Right cardiac atrium (tissue), 5 donors: ENCODE results near the gene HCK. TPM values are rescaled to one million over a fixed set of nuclear protein-coding genes. Genes with fewer than 3 reads are reported as not detected.

ENCODE experiments used
- ATAC-seq, 2 donors: fragments of 200-7000 bp; cut with Tn5 transposase; one replicate each; pipeline versions ENCODE4 v1.8.0 to v1.9.1; 2020; ENCODE audit warnings: moderate library complexity in 2 of 2, mild to moderate bottlenecking in 1 of 2
- DNase-seq, 3 donors: peaks; one replicate each; pipeline ENCODE4 v3.0.0-alpha.2; 2020
- H3K27ac ChIP-seq: one replicate; pipeline ENCODE4 v1.5.1; 2013; ENCODE audit warnings: mild to moderate bottlenecking, low read length, control low read depth, moderate library complexity
- H3K27me3 ChIP-seq: one replicate; pipeline ENCODE4 v1.6.1; 2013; ENCODE audit not compliant: control insufficient read depth, insufficient read depth
- H3K4me1 ChIP-seq: one replicate; pipeline ENCODE4 v1.6.1; 2013; ENCODE audit warnings: low read length; ENCODE audit not compliant: control insufficient read depth, insufficient read depth
- H3K4me3 ChIP-seq: one replicate; pipeline ENCODE4 v1.5.1; 2013; ENCODE audit warnings: low read length, control low read depth
- H3K9me3 ChIP-seq: one replicate; pipeline ENCODE4 v1.6.1; 2013; ENCODE audit warnings: low read length; ENCODE audit not compliant: control insufficient read depth
- WGBS: extraction: QIAGEN DNeasy Blood & Tissue Kit; methylation state at CpG from one replicate; pipeline ENCODE4 v1.1.7; 2013; 5-methylcytosine and 5-hydroxymethylcytosine counted together
- intact Hi-C, 4 donors: fragments of 100-400 bp; cut with DNase I; formaldehyde crosslinking; loops; one replicate each; pipeline versions ENCODE4 v1.11.0 to v1.14.0; 2022 to 2023
- polyA plus RNA-seq: library from polyadenylated mRNA; stranded (reverse); fragments of 200-250 nt; gene quantifications from one replicate; pipeline ENCODE4 v1.2.3, GENCODE V29; 2013
- total RNA-seq, 4 donors: library from RNA; stranded (reverse); fragmentation: NEBNext Ultra II Directional; extraction: Animal tissue kit (Norgen Biotek cat#: 25700); gene quantifications; one replicate each; pipeline ENCODE4 v1.2.1, GENCODE V29; 2021
- donor health status: healthy with polysubstance abuse.
- donor health status: DM: no; HTN: yes; CAD: no.
- donor health status: DM: no; HTN: no; CAD: no.
- donor health status: DM: no; HTN: yes; CAD: no; lungs with severe emphysema.
- donor health status: DM: yes; HTN: yes; CAD: no.

HCK gene
- total and polyA plus RNA-seq, 5 donors, result 2.2 to 9.0 (median 7.4) TPM

DNA sequence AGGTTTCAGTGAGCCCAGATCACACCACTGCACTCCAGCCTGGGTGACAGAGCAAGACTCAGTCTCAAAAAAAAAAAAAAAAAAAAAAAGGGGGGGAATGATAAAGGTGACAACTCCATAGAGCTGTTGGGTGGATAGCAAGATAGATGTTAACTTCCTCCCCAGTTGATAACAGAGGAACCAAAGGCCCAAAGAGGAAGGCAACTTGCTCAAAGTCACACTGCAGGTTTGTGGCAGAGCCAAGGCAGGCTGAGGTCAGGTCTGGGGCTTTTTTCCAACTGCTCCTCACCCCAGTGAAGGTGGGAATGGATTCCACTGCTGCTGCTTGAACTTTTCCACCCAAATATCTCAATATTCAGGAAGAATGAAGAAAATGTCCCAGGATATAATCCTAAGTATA, 26.7 kb downstream of the HCK start:
- intact Hi-C loops, result no loop called here
- Histone ChIP-seq H3K9me3 (no peaks in the 10 kb centered on the region), H3K27me3 (no peaks in the 10 kb centered on the region), H3K4me1 (no peaks in the 10 kb centered on the region), H3K27ac (no peak overlapping the region), H3K4me3 (no peak overlapping the region)
- DNase-seq (no peak), ATAC-seq (no peak)

DNA sequence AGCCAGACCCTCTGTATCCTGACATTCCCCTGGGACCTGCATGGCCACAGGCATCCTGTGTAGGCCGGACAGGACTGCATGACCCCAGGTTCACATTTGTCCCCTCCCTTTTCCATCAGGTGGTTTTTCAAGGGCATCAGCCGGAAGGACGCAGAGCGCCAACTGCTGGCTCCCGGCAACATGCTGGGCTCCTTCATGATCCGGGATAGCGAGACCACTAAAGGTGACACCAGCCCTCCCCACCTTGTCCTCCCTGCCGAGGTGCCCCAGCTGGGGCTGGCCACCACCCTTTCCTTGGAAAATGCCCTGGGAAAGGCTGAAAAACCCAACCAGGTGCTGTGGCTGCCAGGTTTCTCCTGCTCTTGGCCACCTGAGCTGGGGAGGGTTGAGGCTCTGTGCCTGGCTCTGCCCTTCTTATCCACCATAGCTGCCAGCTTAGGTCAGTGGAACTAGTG, 27.6 kb downstream of the HCK start:
- H3K27me3 ChIP-seq, result no peaks in the 10 kb centered on the region
- WGBS, result 59% methylated on average over 8 of the region's 8 CpGs
- ATAC-seq (no peak), DNase-seq (no peak)
- no peaks in the 10 kb centered on the region for H3K9me3 ChIP-seq
- H3K4me3 ChIP-seq, result no peak overlapping the region
- intact Hi-C loops, result loop anchor here in 1 of 4 donors (5.0 kb wide), 1 partner anchor 252 kb away; no protein-coding TSS in a partner anchor
- no peak overlapping the region for H3K27ac ChIP-seq
- H3K4me1 ChIP-seq, result no peaks in the 10 kb centered on the region

- no peak for ATAC-seq
- WGBS, result 93% methylated on average over 3 of the region's 3 CpGs
- Histone ChIP-seq H3K4me3 (no peak overlapping the region), H3K9me3 (no peaks in the 10 kb centered on the region), H3K27ac (no peak overlapping the region), H3K27me3 (no peaks in the 10 kb centered on the region), H3K4me1 (no peaks in the 10 kb centered on the region)
- intact Hi-C loops, result loop anchor here in 1 of 4 donors (5.0 kb wide), 1 partner anchor 253 kb away; no protein-coding TSS in a partner anchor
- DNase-seq, result no peak
Observed at GRCh38 chr20:32080783-32081182, 28.7 kb downstream of the HCK start.

- Histone ChIP-seq H3K4me1 (no peaks in the 10 kb centered on the region), H3K27me3 (no peaks in the 10 kb centered on the region), H3K9me3 (no peaks in the 10 kb centered on the region), H3K4me3 (no peak overlapping the region), H3K27ac (no peak overlapping the region)
- ATAC-seq (no peak), DNase-seq (no peak)
- 84% methylated on average over 6 of the region's 6 CpGs for WGBS
- intact Hi-C loops, result loop anchor here in 1 of 4 donors (5.0 kb wide), 1 partner anchor 256 kb away; no protein-coding TSS in a partner anchor
Observed at GRCh38 chr20:32083469-32083868, 31.4 kb downstream of the HCK start.

GRCh38 chr20:32087070-32087469, 35.0 kb downstream of the HCK start:
- no peaks in the 10 kb centered on the region for H3K9me3 ChIP-seq
- DNase-seq (no peak), ATAC-seq (no peak)
- H3K27ac ChIP-seq, result no peak overlapping the region
- H3K27me3 ChIP-seq, result no peaks in the 10 kb centered on the region
- intact Hi-C loops, result no loop called here
- no peak overlapping the region for H3K4me3 ChIP-seq
- WGBS, result 81% methylated on average over 3 of the region's 3 CpGs
- no peaks in the 10 kb centered on the region for H3K4me1 ChIP-seq

GRCh38 chr20:32088759-32089158, 36.7 kb downstream of the HCK start:
- Histone ChIP-seq H3K27ac (no peak overlapping the region), H3K4me3 (no peak overlapping the region), H3K4me1 (no peaks in the 10 kb centered on the region), H3K27me3 (no peaks in the 10 kb centered on the region), H3K9me3 (no peaks in the 10 kb centered on the region)
- ATAC-seq, result no peak
- WGBS, result 94% methylated on average over 3 of the region's 3 CpGs
- intact Hi-C loops, result no loop called here
- DNase-seq, result no peak

DNA sequence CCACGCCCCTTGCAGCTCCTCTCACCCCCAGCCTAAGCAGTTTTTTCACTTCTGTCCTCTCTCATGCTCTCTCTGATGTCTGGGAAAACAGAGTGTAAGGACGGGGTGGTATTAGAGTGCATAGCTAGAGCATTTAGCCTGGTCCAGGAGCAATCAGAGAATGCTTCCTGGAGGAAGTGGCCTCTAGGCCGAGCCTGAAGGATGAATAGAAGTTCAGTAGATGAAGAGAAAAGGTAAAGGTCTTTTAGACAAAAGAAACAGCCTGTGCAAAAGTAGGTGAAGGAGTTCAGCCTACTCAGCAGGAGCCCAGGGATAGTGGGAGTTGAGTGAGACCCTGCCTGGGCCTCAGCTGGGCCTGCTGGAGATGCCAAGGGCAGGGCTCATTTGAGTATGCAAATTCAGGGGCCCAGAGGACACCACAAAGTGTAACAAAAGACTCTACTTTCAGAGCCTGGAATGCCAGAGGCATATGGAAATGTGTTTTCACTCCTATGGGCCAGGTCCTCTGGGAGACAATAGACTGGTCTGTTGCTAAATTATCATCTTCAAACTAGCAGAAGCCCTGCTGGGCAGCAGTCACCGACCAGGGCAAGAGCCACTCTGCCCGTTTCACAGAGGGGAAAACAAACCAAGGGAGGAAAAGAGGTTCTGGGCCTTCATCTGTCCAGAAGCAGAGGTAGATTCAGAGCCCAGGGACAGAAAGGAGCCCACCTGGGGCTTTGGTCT, 37.8 kb downstream of the HCK start:
- DNase-seq (no peak), ATAC-seq (no peak)
- no peak overlapping the region for H3K4me3 ChIP-seq
- no peaks in the 10 kb centered on the region for H3K9me3 ChIP-seq
- H3K4me1 ChIP-seq, result no peaks in the 10 kb centered on the region
- intact Hi-C loops, result loop anchor here in 1 of 4 donors (10.0 kb wide), 1 partner anchor 235 kb away; no protein-coding TSS in a partner anchor
- H3K27ac ChIP-seq, result no peak overlapping the region
- H3K27me3 ChIP-seq, result no peaks in the 10 kb centered on the region
- 61% methylated on average over 5 of the region's 5 CpGs for WGBS

GRCh38 chr20:32091888-32092346, 39.9 kb downstream of the HCK start:
- DNase-seq, result peak; percentile 71 to 89 (median 87)
- Histone ChIP-seq H3K9me3 (no peaks in the 10 kb centered on the region), H3K4me1 (no peaks in the 10 kb centered on the region), H3K27ac (no peak overlapping the region), H3K27me3 (no peaks in the 10 kb centered on the region), H3K4me3 (no peak overlapping the region)
- peak; percentile 60 to 81 for ATAC-seq
- intact Hi-C loops, result loop anchor here in 1 of 4 donors (10.0 kb wide), 1 partner anchor 237 kb away; no protein-coding TSS in a partner anchor
- WGBS, result 1% methylated on average over 7 of the region's 7 CpGs

DNA sequence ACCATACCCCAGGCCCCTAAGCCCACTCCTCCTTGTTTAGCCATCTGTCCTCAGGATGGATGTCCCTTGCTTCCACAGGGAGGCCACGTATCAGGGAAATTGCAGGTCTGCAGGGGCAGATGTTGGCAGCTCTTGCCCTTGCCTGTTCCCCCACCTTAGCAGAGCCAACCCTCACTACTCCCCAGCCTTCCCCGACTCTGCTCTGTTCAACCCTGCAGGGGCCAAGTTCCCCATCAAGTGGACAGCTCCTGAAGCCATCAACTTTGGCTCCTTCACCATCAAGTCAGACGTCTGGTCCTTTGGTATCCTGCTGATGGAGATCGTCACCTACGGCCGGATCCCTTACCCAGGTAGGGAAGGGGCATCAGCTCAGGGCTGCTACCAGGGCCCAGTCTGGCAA, 46.7 kb downstream of the HCK start:
- no peak for ATAC-seq
- Histone ChIP-seq H3K27me3 (no peaks in the 10 kb centered on the region), H3K4me3 (no peak overlapping the region), H3K9me3 (no peaks in the 10 kb centered on the region), H3K4me1 (no peaks in the 10 kb centered on the region), H3K27ac (no peak overlapping the region)
- intact Hi-C loops, result loop anchor here in 1 of 4 donors (10.0 kb wide), 1 partner anchor 244 kb away; no protein-coding TSS in a partner anchor
- no peak for DNase-seq
- WGBS, result 74% methylated on average over 6 of the region's 6 CpGs

DNA sequence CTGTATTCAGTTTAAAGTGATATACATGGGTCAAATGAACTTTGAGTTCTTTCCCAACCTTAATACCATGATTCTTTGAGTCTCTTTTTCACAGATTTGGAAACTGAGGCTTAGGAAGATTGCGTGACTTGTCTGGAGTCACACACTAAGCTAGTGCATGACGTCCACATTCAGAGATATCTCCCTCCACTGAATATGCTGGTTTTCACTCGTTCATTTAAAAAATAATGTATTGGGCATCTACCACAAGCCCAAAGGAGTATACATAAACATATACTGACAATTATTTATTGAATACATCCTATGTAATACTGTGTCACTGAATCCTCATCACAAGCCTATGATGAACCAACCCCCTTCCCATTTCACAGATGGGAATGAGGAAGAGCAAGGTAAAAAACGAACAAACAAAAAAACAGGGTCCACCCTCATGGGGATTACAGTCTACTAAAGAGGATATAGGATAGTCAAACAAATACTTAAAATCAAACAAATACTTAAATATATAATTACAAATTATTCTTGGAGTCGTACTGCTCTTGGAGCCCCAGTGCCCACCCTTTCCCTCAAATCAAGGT, 56.9 kb downstream of the HCK start:
- DNase-seq (no peak), ATAC-seq (no peak)
- peak overlapping the region; percentile 69 for H3K4me3 ChIP-seq
- intact Hi-C loops, result no loop called here
- peaks cover 6% of the 10 kb centered on the region for H3K4me1 ChIP-seq
- H3K9me3 ChIP-seq, result no peaks in the 10 kb centered on the region
- H3K27me3 ChIP-seq, result no peaks in the 10 kb centered on the region
- H3K27ac ChIP-seq, result no peak overlapping the region
- WGBS, result 58% methylated on average over 5 of the region's 5 CpGs

- H3K27me3 ChIP-seq, result no peaks in the 10 kb centered on the region
- intact Hi-C loops, result no loop called here
- H3K9me3 ChIP-seq, result no peaks in the 10 kb centered on the region
- peaks cover 10% of the 10 kb centered on the region for H3K4me1 ChIP-seq
- under 1% methylated on average over 38 of the region's 38 CpGs for WGBS
- H3K4me3 ChIP-seq, result peak within 1 kb of the TSS; percentile 69
- peak within 1 kb of the TSS; percentile 97 for H3K27ac ChIP-seq
- ATAC-seq, result peak; percentile 94
- DNase-seq, result peak; percentile 88 to 95 (median 94)
Observed at GRCh38 chr20:32109392-32110172, 57.5 kb downstream of the HCK start, which contains the start of gene TM9SF4. TSS of gene TM9SF4 (plus strand) at chr20:32109714. CDS start at chr20:32109741, 27 bp downstream.
